Astrocyte (in vitro differentiated cells and primary cell): ENCODE results near the gene TSEN15. TPM values are rescaled to one million over a fixed set of nuclear protein-coding genes. Genes with fewer than 3 reads are reported as not detected.
"Not testable (repeated sequence)": the region's sequence is repeated elsewhere in the genome, so short reads cannot be mapped to it uniquely, and the experiment has no call there.

Experiments
- DNase-seq: peaks from one replicate; pipeline ENCODE4 v3.0.0-alpha.2; 2010; ENCODE audit warnings: low read depth
- FAIRE-seq: peaks from 2 replicates; lab custom pipeline; 2011; peaks lifted over from hg19 to GRCh38; lab: Jason Lieb, UNC
- H2AFZ ChIP-seq: 2 replicates; pipeline ENCODE4 v1.6.0; 2012; ENCODE audit warnings: low read depth, low read length, inconsistent platforms
- H3K27ac ChIP-seq: 2 replicates; pipeline ENCODE4 v1.5.1; 2011; ENCODE audit warnings: low read depth, low read length, inconsistent platforms
- H3K27me3 ChIP-seq: 2 replicates; pipeline ENCODE4 v1.6.0; 2011; ENCODE audit warnings: low read length, inconsistent platforms; ENCODE audit not compliant: insufficient read depth
- H3K36me3 ChIP-seq: 2 replicates; pipeline ENCODE4 v1.5.1; 2011; ENCODE audit warnings: low read length, inconsistent platforms; ENCODE audit not compliant: insufficient read depth
- H3K4me1 ChIP-seq: 2 replicates; pipeline ENCODE4 v1.5.1; 2011; ENCODE audit warnings: low read length, inconsistent platforms; ENCODE audit not compliant: insufficient read depth
- H3K4me2 ChIP-seq: 2 replicates; pipeline ENCODE4 v1.6.0; 2012; ENCODE audit warnings: low read length, inconsistent platforms
- H3K4me3 ChIP-seq: 2 replicates; pipeline ENCODE4 v1.5.1; 2011; ENCODE audit warnings: low read depth, mild to moderate bottlenecking, low read length, inconsistent platforms; ENCODE audit not compliant: insufficient read depth
- H3K79me2 ChIP-seq: 2 replicates; pipeline ENCODE4 v1.6.0; 2012; ENCODE audit warnings: mild to moderate bottlenecking, low read length, inconsistent platforms; ENCODE audit not compliant: insufficient read depth
- H3K9ac ChIP-seq: 2 replicates; pipeline ENCODE4 v1.6.0; 2012; ENCODE audit warnings: mild to moderate bottlenecking, low read length, inconsistent platforms
- H3K9me3 ChIP-seq: 2 replicates; pipeline ENCODE4 v1.5.1; 2012; ENCODE audit warnings: low read depth, mild to moderate bottlenecking, low read length, inconsistent platforms; ENCODE audit not compliant: insufficient read depth
- H4K20me1 ChIP-seq: 2 replicates; pipeline ENCODE4 v1.6.0; 2012; ENCODE audit warnings: low read length, inconsistent platforms; ENCODE audit not compliant: insufficient read depth
- H3K27ac Mint-ChIP-seq: one replicate; pipeline ENCODE4 v1.8.0; 2021; ENCODE audit warnings: mild to moderate bottlenecking, mixed read lengths; ENCODE audit not compliant: unreplicated experiment
- H3K27me3 Mint-ChIP-seq: one replicate; pipeline ENCODE4 v1.8.0; 2021; ENCODE audit warnings: low read depth, mixed read lengths; ENCODE audit not compliant: unreplicated experiment
- H3K36me3 Mint-ChIP-seq: one replicate; pipeline ENCODE4 v1.8.0; 2021; ENCODE audit warnings: low read depth, mixed read lengths; ENCODE audit not compliant: unreplicated experiment
- H3K4me1 Mint-ChIP-seq: one replicate; pipeline ENCODE4 v1.8.0; 2021; ENCODE audit warnings: low read depth, mixed read lengths; ENCODE audit not compliant: unreplicated experiment
- H3K4me3 Mint-ChIP-seq: one replicate; pipeline ENCODE4 v1.8.0; 2021; ENCODE audit warnings: mild to moderate bottlenecking, moderate library complexity, mixed read lengths; ENCODE audit not compliant: unreplicated experiment
- H3K9me3 Mint-ChIP-seq: one replicate; pipeline ENCODE4 v1.8.0; 2021; ENCODE audit warnings: mild to moderate bottlenecking, mixed read lengths; ENCODE audit not compliant: unreplicated experiment
- EZH2 ChIP-seq: IDR thresholded peaks from 2 replicates; pipeline ENCODE4 v1.6.1; 2012; ENCODE audit warnings: mild to moderate bottlenecking, low read length, inconsistent platforms; ENCODE audit not compliant: insufficient read depth
- total RNA-seq: library from RNA; stranded (reverse); gene quantifications from 2 replicates; pipeline ENCODE4 v1.2.1, GENCODE V29; 2021
- TF ChIP-seq, protein P1 (sequence below): IDR thresholded peaks from 2 replicates; pipeline ENCODE4 v1.5.1; 2011; ENCODE audit warnings: low read depth, mild to moderate bottlenecking, inconsistent platforms, low read length, moderate library complexity; ENCODE audit not compliant: insufficient read depth

Gene TSEN15
- total RNA-seq, 1 donor from 2014 or later: 28.0 TPM

DNA sequence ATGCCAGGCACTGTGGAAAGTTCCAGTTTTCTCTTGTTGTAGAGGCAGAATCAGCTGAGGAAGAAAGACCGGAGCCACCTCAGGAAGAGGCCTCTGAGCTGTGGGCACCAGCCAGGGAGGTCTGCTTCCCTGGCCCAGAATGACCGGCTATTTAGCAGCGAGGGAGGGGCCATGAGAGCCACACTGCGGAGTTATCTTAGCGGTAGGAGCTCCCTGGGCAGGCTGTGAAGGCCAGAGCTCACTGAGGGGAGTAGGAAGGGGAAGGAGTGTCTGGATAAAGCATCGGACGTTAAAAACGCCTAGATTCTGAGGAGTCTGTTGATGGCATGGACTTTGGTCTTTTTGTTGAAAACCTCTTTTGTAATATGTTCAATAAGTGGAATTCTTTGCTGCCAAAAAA lies 36.5 kb downstream of the TSEN15 start:
- no peak overlapping the region for H2AFZ ChIP-seq
- TF ChIP-seq, protein P1, sequence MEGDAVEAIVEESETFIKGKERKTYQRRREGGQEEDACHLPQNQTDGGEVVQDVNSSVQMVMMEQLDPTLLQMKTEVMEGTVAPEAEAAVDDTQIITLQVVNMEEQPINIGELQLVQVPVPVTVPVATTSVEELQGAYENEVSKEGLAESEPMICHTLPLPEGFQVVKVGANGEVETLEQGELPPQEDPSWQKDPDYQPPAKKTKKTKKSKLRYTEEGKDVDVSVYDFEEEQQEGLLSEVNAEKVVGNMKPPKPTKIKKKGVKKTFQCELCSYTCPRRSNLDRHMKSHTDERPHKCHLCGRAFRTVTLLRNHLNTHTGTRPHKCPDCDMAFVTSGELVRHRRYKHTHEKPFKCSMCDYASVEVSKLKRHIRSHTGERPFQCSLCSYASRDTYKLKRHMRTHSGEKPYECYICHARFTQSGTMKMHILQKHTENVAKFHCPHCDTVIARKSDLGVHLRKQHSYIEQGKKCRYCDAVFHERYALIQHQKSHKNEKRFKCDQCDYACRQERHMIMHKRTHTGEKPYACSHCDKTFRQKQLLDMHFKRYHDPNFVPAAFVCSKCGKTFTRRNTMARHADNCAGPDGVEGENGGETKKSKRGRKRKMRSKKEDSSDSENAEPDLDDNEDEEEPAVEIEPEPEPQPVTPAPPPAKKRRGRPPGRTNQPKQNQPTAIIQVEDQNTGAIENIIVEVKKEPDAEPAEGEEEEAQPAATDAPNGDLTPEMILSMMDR: no peak
- no peak for TF ChIP-seq EZH2
- H3K4me2 ChIP-seq: no peak overlapping the region
- peaks cover 4% of the 10 kb centered on the region for H3K36me3 Mint-ChIP-seq
- no peak overlapping the region for H3K9ac ChIP-seq
- no peak for DNase-seq
- no peak for FAIRE-seq
- no peaks in the 10 kb centered on the region for H3K36me3 ChIP-seq
- no peaks in the 10 kb centered on the region for H3K4me1 ChIP-seq
- no peaks in the 10 kb centered on the region for H3K79me2 ChIP-seq
- no peak overlapping the region for H3K27ac Mint-ChIP-seq
- no peaks in the 10 kb centered on the region for H3K27me3 Mint-ChIP-seq
- no peaks in the 10 kb centered on the region for H3K27me3 ChIP-seq
- H3K4me1 Mint-ChIP-seq: no peaks in the 10 kb centered on the region
- no peak overlapping the region for H3K4me3 ChIP-seq
- H3K4me3 Mint-ChIP-seq: no peak overlapping the region
- no peaks in the 10 kb centered on the region for H3K9me3 ChIP-seq
- peaks cover 3% of the 10 kb centered on the region for H3K9me3 Mint-ChIP-seq
- no peaks in the 10 kb centered on the region for H4K20me1 ChIP-seq
- H3K27ac ChIP-seq: no peak overlapping the region

DNA sequence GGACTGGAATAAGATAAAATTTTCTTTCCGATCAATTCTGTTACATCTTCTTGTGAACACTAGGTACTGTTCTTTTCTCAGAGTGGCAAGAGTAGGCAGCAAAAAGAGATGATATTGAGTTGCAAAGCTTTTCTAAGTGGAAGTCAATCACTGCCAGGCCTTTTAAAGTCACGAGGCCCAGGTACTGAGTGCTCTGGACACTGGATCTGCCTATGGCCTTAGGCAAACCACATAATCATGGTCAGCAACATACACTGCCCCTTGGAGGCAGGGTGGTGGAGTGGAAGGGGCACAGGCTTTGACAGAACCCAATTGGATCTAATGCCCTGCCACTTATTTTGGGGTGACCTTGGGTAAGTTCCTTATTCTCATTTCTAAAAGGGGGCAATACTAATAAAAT lies 41.5 kb downstream of the TSEN15 start:
- peaks cover 9% of the 10 kb centered on the region for H3K36me3 Mint-ChIP-seq
- Histone ChIP-seq H4K20me1 (no peaks in the 10 kb centered on the region), H3K4me2 (no peak overlapping the region), H2AFZ (no peak overlapping the region), H3K9ac (no peak overlapping the region), H3K4me3 (no peak overlapping the region), H3K79me2 (no peaks in the 10 kb centered on the region), H3K4me1 (no peaks in the 10 kb centered on the region), H3K27me3 (no peaks in the 10 kb centered on the region), H3K27ac (no peak overlapping the region), H3K9me3 (no peaks in the 10 kb centered on the region), H3K36me3 (no peaks in the 10 kb centered on the region)
- TF ChIP-seq, protein P1: no peak
- TF ChIP-seq EZH2: no peak
- no peak for DNase-seq
- H3K27ac Mint-ChIP-seq: no peak overlapping the region
- H3K9me3 Mint-ChIP-seq: peaks cover 2% of the 10 kb centered on the region
- H3K4me1 Mint-ChIP-seq: no peaks in the 10 kb centered on the region
- no peak overlapping the region for H3K4me3 Mint-ChIP-seq
- FAIRE-seq: no peak
- H3K27me3 Mint-ChIP-seq: no peaks in the 10 kb centered on the region

DNA sequence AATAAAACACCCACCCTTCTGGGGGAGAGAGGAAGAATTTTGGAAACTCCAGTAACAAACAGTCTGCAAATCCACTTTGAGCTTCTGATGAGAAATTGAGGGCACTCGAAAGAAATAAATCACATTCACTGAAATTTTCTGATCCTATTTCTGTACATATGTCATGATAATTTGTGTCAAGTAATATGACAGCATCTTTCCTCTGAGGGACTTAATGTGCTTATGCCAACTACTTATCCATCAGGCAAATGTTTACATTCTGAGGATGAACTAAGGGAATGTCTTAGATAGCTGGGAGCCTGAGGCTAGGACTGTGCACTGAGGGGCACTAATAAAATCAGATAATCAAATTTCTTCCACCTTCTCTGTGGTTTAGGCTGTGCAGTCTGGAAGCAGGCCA lies 44.5 kb downstream of the TSEN15 start:
- no peak overlapping the region for H2AFZ ChIP-seq
- no peaks in the 10 kb centered on the region for H3K27me3 ChIP-seq
- H3K4me2 ChIP-seq: no peak overlapping the region
- Mint-ChIP-seq H3K4me3 (no peak overlapping the region), H3K4me1 (no peaks in the 10 kb centered on the region), H3K27me3 (no peaks in the 10 kb centered on the region), H3K9me3 (peaks cover 2% of the 10 kb centered on the region), H3K36me3 (peaks cover 9% of the 10 kb centered on the region), H3K27ac (no peak overlapping the region)
- no peak for TF ChIP-seq EZH2
- TF ChIP-seq, protein P1: no peak
- H4K20me1 ChIP-seq: no peaks in the 10 kb centered on the region
- DNase-seq (no peak), FAIRE-seq (no peak)
- H3K36me3 ChIP-seq: no peaks in the 10 kb centered on the region
- no peaks in the 10 kb centered on the region for H3K4me1 ChIP-seq
- no peak overlapping the region for H3K9ac ChIP-seq
- no peaks in the 10 kb centered on the region for H3K79me2 ChIP-seq
- H3K27ac ChIP-seq: no peak overlapping the region
- no peaks in the 10 kb centered on the region for H3K9me3 ChIP-seq
- H3K4me3 ChIP-seq: no peak overlapping the region

DNA sequence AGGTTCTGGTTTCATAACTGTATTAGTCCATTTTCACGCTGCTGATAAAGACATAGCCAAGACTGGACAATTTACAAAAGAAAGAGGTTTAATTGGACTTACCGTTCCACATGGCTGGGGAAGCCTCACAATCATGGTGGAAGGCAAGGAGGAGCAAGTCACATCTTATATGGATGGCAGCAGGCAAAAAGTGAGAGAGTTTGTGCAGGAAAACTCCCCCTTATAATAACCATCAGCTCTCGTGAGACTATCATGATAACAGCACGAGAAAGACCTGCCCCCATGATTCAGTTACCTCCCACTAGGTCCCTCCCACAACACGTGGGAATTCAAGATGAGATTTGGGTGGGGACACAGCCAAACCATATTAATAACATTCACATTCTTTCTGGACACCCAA lies 45.0 kb downstream of the TSEN15 start:
- not testable (repeated sequence) for H3K27ac Mint-ChIP-seq, H2AFZ ChIP-seq, FAIRE-seq, H3K4me1 Mint-ChIP-seq, H3K36me3 Mint-ChIP-seq, DNase-seq, H3K9me3 Mint-ChIP-seq, H3K27ac ChIP-seq, H3K4me1 ChIP-seq, H3K9ac ChIP-seq, H3K27me3 Mint-ChIP-seq, H4K20me1 ChIP-seq, H3K4me2 ChIP-seq, H3K79me2 ChIP-seq, H3K27me3 ChIP-seq, H3K9me3 ChIP-seq, H3K4me3 Mint-ChIP-seq, H3K36me3 ChIP-seq, H3K4me3 ChIP-seq
